Choroid plexus epithelial cell (primary cell): Measurements from ENCODE around the gene HAGHL.

ENCODE experiments used
- DNase-seq: peaks from one replicate; pipeline ENCODE4 v3.0.0-alpha.2; 2010; ENCODE audit warnings: low read depth
- H3K4me3 ChIP-seq: 2 replicates; pipeline ENCODE4 v1.5.1; 2011; ENCODE audit warnings: low read depth, mild to moderate bottlenecking, control low read depth, low read length, moderate library complexity
- CTCF ChIP-seq: conservative IDR thresholded peaks from 2 replicates; pipeline ENCODE4 v1.5.1; 2011; ENCODE audit warnings: low read depth, mild to moderate bottlenecking, control low read depth, inconsistent platforms, low read length, moderate library complexity

Gene HAGHL

GRCh38 chr16:729768-730665 is 3.1 kb downstream of the HAGHL start:
- no peak overlapping the region for H3K4me3 ChIP-seq
- no peak for DNase-seq
- TF ChIP-seq CTCF, result no peak

- H3K4me3 ChIP-seq, result no peak overlapping the region
- DNase-seq, result no peak
- no peak for TF ChIP-seq CTCF
Observed at GRCh38 chr16:730666-731509, 4.0 kb downstream of the HAGHL start.

- H3K4me3 ChIP-seq, result no peak overlapping the region
- DNase-seq, result no peak
Observed at GRCh38 chr16:732332-732731, 5.4 kb downstream of the HAGHL start.

GRCh38 chr16:732936-733335 is 6.0 kb downstream of the HAGHL start:
- DNase-seq, result no peak
- no peak overlapping the region for H3K4me3 ChIP-seq
- no peak for TF ChIP-seq CTCF

More at GRCh38 chr16:732332-732731, 5.4 kb downstream of the HAGHL start:
- no peak for TF ChIP-seq CTCF

GRCh38 chr16:733382-734207 is 6.7 kb downstream of the HAGHL start:
- TF ChIP-seq CTCF, result peak; percentile 45
- no peak for DNase-seq

GRCh38 chr16:734208-734980 is 7.5 kb downstream of the HAGHL start:
- no peak for DNase-seq
- no peak overlapping the region for H3K4me3 ChIP-seq
- no peak for TF ChIP-seq CTCF

More at GRCh38 chr16:733382-734207, 6.7 kb downstream of the HAGHL start:
- no peak overlapping the region for H3K4me3 ChIP-seq
